ENCODE data around the gene PLLP.

- TF ChIP-seq, protein P1, sequence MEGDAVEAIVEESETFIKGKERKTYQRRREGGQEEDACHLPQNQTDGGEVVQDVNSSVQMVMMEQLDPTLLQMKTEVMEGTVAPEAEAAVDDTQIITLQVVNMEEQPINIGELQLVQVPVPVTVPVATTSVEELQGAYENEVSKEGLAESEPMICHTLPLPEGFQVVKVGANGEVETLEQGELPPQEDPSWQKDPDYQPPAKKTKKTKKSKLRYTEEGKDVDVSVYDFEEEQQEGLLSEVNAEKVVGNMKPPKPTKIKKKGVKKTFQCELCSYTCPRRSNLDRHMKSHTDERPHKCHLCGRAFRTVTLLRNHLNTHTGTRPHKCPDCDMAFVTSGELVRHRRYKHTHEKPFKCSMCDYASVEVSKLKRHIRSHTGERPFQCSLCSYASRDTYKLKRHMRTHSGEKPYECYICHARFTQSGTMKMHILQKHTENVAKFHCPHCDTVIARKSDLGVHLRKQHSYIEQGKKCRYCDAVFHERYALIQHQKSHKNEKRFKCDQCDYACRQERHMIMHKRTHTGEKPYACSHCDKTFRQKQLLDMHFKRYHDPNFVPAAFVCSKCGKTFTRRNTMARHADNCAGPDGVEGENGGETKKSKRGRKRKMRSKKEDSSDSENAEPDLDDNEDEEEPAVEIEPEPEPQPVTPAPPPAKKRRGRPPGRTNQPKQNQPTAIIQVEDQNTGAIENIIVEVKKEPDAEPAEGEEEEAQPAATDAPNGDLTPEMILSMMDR (IDR thresholded peaks at IDR 0.05), result no peak
- no peak for TF ChIP-seq POLR2A (IDR thresholded peaks at IDR 0.05)
- TF ChIP-seq POLR2AphosphoS5 (IDR thresholded peaks at IDR 0.05), result no peak
Observed at GRCh38 chr16:57283214-57283958, 1.1 kb downstream of the PLLP start.
